HEK293 (cell line): Measurements from ENCODE around the gene TCF7L2.

Experiments
- CTCF ChIA-PET: fragments of 350-600 bp; formaldehyde crosslinking; extraction: SDS; loops from one replicate; lab custom pipeline; 2021; ENCODE audit warnings: antibody characterized with exemption; lab: Yijun Ruan, JAX
- POLR2A ChIA-PET: fragments of 300-600 bp; formaldehyde crosslinking; extraction: SDS; loops from one replicate; lab custom pipeline; 2020; ENCODE audit warnings: antibody characterized with exemption, inconsistent platforms; lab: Yijun Ruan, JAX
- H3K27ac ChIP-seq: fragments of 200-500 bp; sonication (Bioruptor generic); 2 replicates; pipeline ENCODE4 v1.5.1; 2014; ENCODE audit warnings: low read depth, low read length, control low read depth, inconsistent platforms; ENCODE audit errors: extremely low read depth
- H3K36me3 ChIP-seq, 2 experiments: fragments of 200-500 bp in 1 of 2; sonication (Bioruptor generic) in 1 of 2; 1 replicate in 1 of 2; 2 replicates in 1 of 2; pipeline ENCODE4 v1.5.1; 2014 to 2017; ENCODE audit warnings: inconsistent platforms in 2 of 2, low read length in 2 of 2; ENCODE audit not compliant: control insufficient read depth in 2 of 2, insufficient read depth in 1 of 2
- H3K4me1 ChIP-seq: fragments of 200-500 bp; sonication (Bioruptor generic); 2 replicates; pipeline ENCODE4 v1.5.1; 2014; ENCODE audit warnings: mild to moderate bottlenecking, low read length, inconsistent platforms; ENCODE audit not compliant: control insufficient read depth, insufficient read depth
- H3K4me3 ChIP-seq: 2 replicates; pipeline ENCODE4 v1.5.1; 2011; ENCODE audit warnings: low read depth, mild to moderate bottlenecking, control low read depth, low read length, moderate library complexity
- H3K9me3 ChIP-seq: fragments of 200-500 bp; sonication (Bioruptor generic); 2 replicates; pipeline ENCODE4 v1.5.1; 2014; ENCODE audit warnings: low read depth, low read length, inconsistent platforms; ENCODE audit not compliant: control insufficient read depth, insufficient read depth
- GLIS1 ChIP-seq: fragments of 450-650 bp; formaldehyde crosslinking; IDR thresholded peaks from 2 replicates; pipeline ENCODE4 v1.5.1; 2016; ENCODE audit warnings: missing biosample characterization, missing genetic modification characterization
- HOXA7 ChIP-seq: sonication (generic); formaldehyde crosslinking; IDR thresholded peaks from 2 replicates; pipeline ENCODE4 v1.8.1; 2022; ENCODE audit warnings: missing genetic modification reagents, borderline replicate concordance
- INSM2 ChIP-seq: fragments of 450-650 bp; formaldehyde crosslinking; IDR thresholded peaks from 2 replicates; pipeline ENCODE4 v1.5.1; 2016; ENCODE audit warnings: missing biosample characterization, missing genetic modification characterization
- KLF16 ChIP-seq: fragments of 450-650 bp; formaldehyde crosslinking; IDR thresholded peaks from 2 replicates; pipeline ENCODE4 v1.5.1; 2017; ENCODE audit warnings: missing biosample characterization, missing genetic modification characterization
- OVOL3 ChIP-seq: fragments of 450-650 bp; formaldehyde crosslinking; IDR thresholded peaks from 2 replicates; pipeline ENCODE4 v1.5.1; 2016; ENCODE audit warnings: missing biosample characterization, missing genetic modification characterization
- PRDM10 ChIP-seq: fragments of 450-650 bp; formaldehyde crosslinking; IDR thresholded peaks from 2 replicates; pipeline ENCODE4 v1.5.1; 2016; ENCODE audit warnings: missing biosample characterization, missing genetic modification characterization
- SCRT1 ChIP-seq: fragments of 450-650 bp; formaldehyde crosslinking; IDR thresholded peaks from 2 replicates; pipeline ENCODE4 v1.5.1; 2016; ENCODE audit warnings: missing biosample characterization, missing genetic modification characterization, borderline replicate concordance
- TCF7L2 ChIP-seq: IDR thresholded peaks from 2 replicates; pipeline ENCODE4 v1.6.1; 2011; ENCODE audit warnings: low read depth, mild to moderate bottlenecking, inconsistent platforms, low read length, moderate library complexity, borderline replicate concordance
- TRIM28 ChIP-seq: IDR thresholded peaks from 2 replicates; pipeline ENCODE4 v1.6.1; 2011; ENCODE audit warnings: low read length, control low read depth, borderline replicate concordance
- ZNF221 ChIP-seq: fragments of 450-650 bp; formaldehyde crosslinking; IDR thresholded peaks from 2 replicates; pipeline ENCODE4 v1.5.1; 2017; ENCODE audit warnings: missing biosample characterization, missing genetic modification characterization, borderline replicate concordance
- ZNF23 ChIP-seq: fragments of 450-650 bp; formaldehyde crosslinking; IDR thresholded peaks from 2 replicates; pipeline ENCODE4 v1.5.1; 2016; ENCODE audit warnings: missing biosample characterization, missing genetic modification characterization, borderline replicate concordance
- ZNF280D ChIP-seq: fragments of 450-650 bp; formaldehyde crosslinking; IDR thresholded peaks from 2 replicates; pipeline ENCODE4 v1.5.1; 2016; ENCODE audit warnings: missing biosample characterization, missing genetic modification characterization
- ZNF292 ChIP-seq: fragments of 450-650 bp; formaldehyde crosslinking; IDR thresholded peaks from 2 replicates; pipeline ENCODE4 v1.5.1; 2016; ENCODE audit warnings: low read depth, missing biosample characterization, missing genetic modification characterization, borderline replicate concordance
- ZNF335 ChIP-seq: fragments of 450-650 bp; formaldehyde crosslinking; conservative IDR thresholded peaks from 2 replicates; pipeline ENCODE4 v1.5.1; 2016; ENCODE audit warnings: missing biosample characterization, missing genetic modification characterization
- ZNF350 ChIP-seq: fragments of 450-650 bp; formaldehyde crosslinking; IDR thresholded peaks from 2 replicates; pipeline ENCODE4 v1.5.0; 2017; ENCODE audit warnings: missing biosample characterization, mild to moderate bottlenecking, missing genetic modification characterization
- ZNF37A ChIP-seq: fragments of 450-650 bp; IDR thresholded peaks from 2 replicates; pipeline ENCODE4 v1.5.1; 2018; ENCODE audit warnings: missing biosample characterization, missing genetic modification characterization
- ZNF555 ChIP-seq: fragments of 450-650 bp; formaldehyde crosslinking; conservative IDR thresholded peaks from 2 replicates; pipeline ENCODE4 v1.5.1; 2017; ENCODE audit warnings: missing biosample characterization, mild to moderate bottlenecking, missing genetic modification characterization, inconsistent platforms
- ZNF621 ChIP-seq: fragments of 450-650 bp; formaldehyde crosslinking; IDR thresholded peaks from 2 replicates; pipeline ENCODE4 v1.5.1; 2017; ENCODE audit warnings: missing biosample characterization, missing genetic modification characterization
- ZNF677 ChIP-seq: fragments of 450-650 bp; IDR thresholded peaks from 2 replicates; pipeline ENCODE4 v1.5.0; 2018; ENCODE audit warnings: missing biosample characterization, mild to moderate bottlenecking, missing genetic modification characterization, moderate library complexity
- ZNF792 ChIP-seq: fragments of 450-650 bp; formaldehyde crosslinking; IDR thresholded peaks from 2 replicates; pipeline ENCODE4 v1.5.1; 2016; ENCODE audit warnings: missing biosample characterization, missing genetic modification characterization
- ZSCAN16 ChIP-seq: fragments of 450-650 bp; formaldehyde crosslinking; IDR thresholded peaks from 2 replicates; pipeline ENCODE4 v1.5.1; 2016; ENCODE audit warnings: missing biosample characterization, missing genetic modification characterization
- ZSCAN4 ChIP-seq: fragments of 450-650 bp; formaldehyde crosslinking; IDR thresholded peaks from 2 replicates; pipeline ENCODE4 v1.5.1; 2017; ENCODE audit warnings: missing biosample characterization, missing genetic modification characterization

The TCF7L2 gene

GRCh38 chr10:113061054-113061430, 111.0 kb downstream of the TCF7L2 start:
- Histone ChIP-seq H3K27ac (no peak overlapping the region), H3K36me3 (no peaks in the 10 kb centered on the region), H3K4me1 (peaks cover 58% of the 10 kb centered on the region), H3K4me3 (no peak overlapping the region), H3K9me3 (no peaks in the 10 kb centered on the region)
- TF ChIP-seq ZNF621 (tag by site-specific recombination) = no peak
- TF ChIP-seq GLIS1 = no peak
- no peak for TF ChIP-seq ZNF221 (tag by site-specific recombination)
- no peak for TF ChIP-seq KLF16
- TF ChIP-seq ZNF292 (tag by site-specific recombination) = no peak
- no peak for TF ChIP-seq ZNF23 (tag by site-specific recombination)
- TF ChIP-seq TCF7L2 = no peak
- TF ChIP-seq INSM2 (tag by site-specific recombination) = no peak
- TF ChIP-seq ZSCAN4 (tag by site-specific recombination) = no peak
- no peak for TF ChIP-seq ZNF335
- TF ChIP-seq ZNF677 (tag by site-specific recombination) = no peak
- no peak for TF ChIP-seq TRIM28
- ChIA-PET CTCF (interaction anchor here (0.9 to 1.7 kb wide), 4 partner anchors 8 to 107 kb away, joined by 3 to 14 read pairs (median 4); no protein-coding TSS in a partner anchor), POLR2A (no interaction called here)

GRCh38 chr10:113061557-113061956, 111.5 kb downstream of the TCF7L2 start:
- no peaks in the 10 kb centered on the region for H3K36me3 ChIP-seq
- no peak for TF ChIP-seq PRDM10 (tag by site-specific recombination)
- no peak for TF ChIP-seq HOXA7 (CRISPR knock-in tag)
- TF ChIP-seq ZSCAN16 (tag by site-specific recombination) = no peak
- no peak for TF ChIP-seq ZNF350 (tag by site-specific recombination)
- no peak for TF ChIP-seq SCRT1
- TF ChIP-seq ZNF555 (tag by site-specific recombination) = no peak
- TF ChIP-seq ZNF792 (tag by site-specific recombination) = no peak
- TF ChIP-seq OVOL3 (tag by site-specific recombination) = no peak
- TF ChIP-seq ZNF37A (tag by site-specific recombination) = no peak
- no peak for TF ChIP-seq ZNF280D (tag by site-specific recombination)
- TF ChIP-seq, all 188 proteins: peak for 0
- no peaks in the 10 kb centered on the region for H3K9me3 ChIP-seq
- H3K4me3 ChIP-seq = no peak overlapping the region
- H3K27ac ChIP-seq = no peak overlapping the region
- CTCF ChIA-PET = interaction anchor here (0.6 to 1.7 kb wide), 3 partner anchors 9 to 23 kb away, joined by 3 to 14 read pairs (median 5); no protein-coding TSS in a partner anchor
- POLR2A ChIA-PET = no interaction called here
- H3K4me1 ChIP-seq = peaks cover 52% of the 10 kb centered on the region
